Transverse colon (tissue), 4 donors: ENCODE measurements around the gene PIK3R5.

Source experiments
- CTCF ChIP-seq, 5 experiments: fragments of 200-600 bp in 3 of 5; fragments of 450-650 bp in 2 of 5; sonication (generic) in 3 of 5; IDR thresholded peaks; 1 replicate in 2 of 5; 2 replicates in 3 of 5; pipeline ENCODE4 v1.5.1; 2016 to 2017; ENCODE audit warnings: antibody characterized with exemption in 5 of 5, inconsistent platforms in 3 of 5, mild to moderate bottlenecking in 2 of 5, moderate library complexity in 1 of 5
- POLR2AphosphoS5 ChIP-seq, 3 donors: sonication (generic); formaldehyde crosslinking; IDR thresholded peaks; one replicate each; pipeline ENCODE4 v1.6.1; 2016; ENCODE audit warnings: antibody characterized with exemption in 3 of 3

DNA sequence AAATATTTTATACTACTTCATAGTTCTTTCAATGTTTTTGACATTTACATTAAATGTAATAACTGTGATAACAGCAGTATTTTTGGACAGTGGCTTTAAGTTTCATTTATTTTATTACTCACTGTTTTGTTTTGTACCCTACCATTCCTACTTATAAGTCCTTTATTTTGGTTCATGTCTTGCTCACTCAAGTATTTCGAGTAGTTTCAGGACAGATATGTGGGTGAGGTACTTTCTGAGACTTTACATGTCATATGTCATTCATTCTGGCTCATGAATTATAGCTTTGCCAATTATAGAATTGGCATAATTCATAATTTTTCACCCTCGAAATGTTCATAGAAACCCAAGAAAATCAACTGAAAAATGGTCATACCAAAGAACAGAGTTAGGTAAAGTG is 44.4 kb downstream of the PIK3R5 start:
- TF ChIP-seq CTCF (IDR thresholded peaks at IDR 0.05) (no peak), POLR2AphosphoS5 (IDR thresholded peaks at IDR 0.05) (no peak)
